Amygdala (tissue), 56 donors: ENCODE measurements around the gene ADAMTS15.

ENCODE experiments used
- DNase-seq, 56 donors: peaks; one replicate each; lab custom pipeline; 2025; lab: John Stamatoyannopoulos, UW

Gene ADAMTS15

GRCh38 chr11:130524132-130524790, 75.8 kb downstream of the ADAMTS15 start:
- DNase-seq = no peak

DNA sequence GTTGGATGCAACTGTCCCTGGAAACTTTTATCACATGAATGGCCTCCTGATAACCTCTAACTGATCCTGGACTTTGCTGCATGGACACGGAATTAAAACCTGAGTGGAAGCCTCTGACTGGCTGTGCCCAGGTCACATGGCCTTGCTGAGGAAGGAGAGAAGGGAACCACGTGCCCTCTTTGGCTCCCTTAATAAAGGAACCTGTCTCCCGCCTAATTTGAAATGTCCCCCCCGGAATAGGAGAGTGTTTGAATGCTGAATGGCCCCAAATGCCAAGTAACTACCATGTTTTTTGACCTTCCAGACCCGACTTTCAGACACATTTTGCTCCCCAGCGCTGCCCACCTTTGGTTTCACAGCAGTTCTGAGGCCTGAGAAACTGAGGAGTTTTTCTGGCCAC, 76.9 kb downstream of the ADAMTS15 start:
- no peak for DNase-seq
